ENCODE measurements around the gene EPB41L4B.
A peak's percentile ranks its signal among the peaks of the same experiment; 100 is the strongest.
"Not testable (repeated sequence)": the region's sequence is repeated elsewhere in the genome, so short reads cannot be mapped to it uniquely, and the experiment has no call there.

Gene EPB41L4B

DNA sequence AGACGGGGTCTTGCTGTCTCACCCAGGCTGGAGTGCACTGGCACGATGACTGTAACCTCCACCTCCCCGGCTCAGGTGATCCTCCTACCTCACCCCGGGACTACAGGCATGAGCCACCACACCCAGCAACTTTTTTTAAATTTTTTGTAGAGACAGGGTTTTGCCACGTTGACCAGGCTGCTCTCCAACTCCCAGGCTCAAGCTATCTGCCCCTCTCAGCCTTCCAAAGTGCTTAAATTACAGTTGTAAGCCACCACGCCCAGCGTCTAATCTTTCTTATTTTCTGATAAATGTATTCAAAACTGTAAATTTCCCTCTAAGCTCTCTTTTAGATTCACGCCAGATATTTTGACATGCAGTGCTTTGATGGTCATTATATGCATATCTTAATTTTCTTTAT is 164.2 kb downstream of the EPB41L4B start:
- DNase-seq: no peak

DNA sequence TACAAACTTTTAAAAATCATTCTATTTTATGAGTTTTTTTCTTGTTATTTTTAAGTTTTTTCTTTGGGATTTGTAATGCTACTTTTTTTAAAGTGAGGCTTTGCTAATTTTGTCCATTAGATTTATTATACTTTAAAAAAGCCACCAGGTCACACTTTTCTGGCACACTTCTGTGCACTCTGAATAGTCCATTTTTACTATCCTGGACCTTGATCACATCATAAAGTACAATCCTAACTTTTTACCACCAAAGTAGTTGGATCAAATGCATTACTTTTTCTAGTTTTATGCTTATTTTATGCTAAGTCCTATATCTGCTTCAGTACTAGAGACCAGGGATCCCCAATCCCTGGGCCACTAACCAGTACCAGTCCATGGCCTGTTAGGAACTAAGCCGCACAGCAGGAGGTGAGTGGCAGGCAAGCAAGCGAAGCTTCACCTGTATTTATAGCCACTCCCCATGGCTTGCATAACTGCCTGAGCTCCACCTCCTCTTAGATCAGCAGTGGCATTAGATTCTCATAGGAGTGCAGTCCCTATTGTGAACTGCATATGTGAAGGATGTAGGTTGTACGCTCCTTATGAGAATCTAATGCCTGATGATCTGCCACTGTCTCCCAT is 169.8 kb downstream of the EPB41L4B start:
- no peak for DNase-seq

GRCh38 chr9:109149722-109150121 is 171.1 kb downstream of the EPB41L4B start:
- DNase-seq: no peak

- DNase-seq: no peak
These were observed 171.8 kb downstream of the EPB41L4B start for GRCh38 chr9:109149089-109149488.

GRCh38 chr9:109145051-109145450 is 175.8 kb downstream of the EPB41L4B start:
- no peak for DNase-seq

DNA sequence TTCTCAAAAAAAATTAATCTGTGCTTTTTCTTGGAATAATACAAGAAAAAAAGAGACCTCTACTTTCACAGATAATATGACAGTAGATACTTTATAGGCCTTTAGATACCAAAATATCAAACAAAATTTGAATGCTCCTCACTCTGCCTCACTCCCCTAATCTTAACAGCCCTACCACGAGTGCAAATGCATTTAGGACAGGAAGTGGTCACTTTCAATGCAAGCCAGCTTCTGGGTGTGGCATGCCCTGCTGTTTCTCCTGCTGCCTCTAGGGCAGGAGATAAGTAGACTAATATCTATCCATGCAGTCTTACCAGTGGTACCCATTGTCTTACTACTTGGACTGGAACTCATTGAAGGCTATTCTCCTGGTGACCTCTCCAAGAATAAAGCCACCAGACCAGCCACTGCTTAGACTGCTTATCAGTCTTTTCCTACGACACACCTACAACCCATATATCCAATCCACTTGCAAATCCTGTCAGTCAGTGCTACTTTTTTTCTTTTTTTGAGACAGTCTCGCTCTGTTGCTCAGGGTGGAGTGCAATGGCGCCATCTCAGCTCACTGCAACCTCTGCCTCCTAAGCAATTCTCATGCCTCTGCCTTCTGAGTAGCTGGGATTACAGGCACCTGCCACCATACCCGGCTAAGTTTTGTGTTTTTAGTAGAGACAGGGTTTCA is 176.8 kb downstream of the EPB41L4B start:
- DNase-seq: peak; percentile 4

DNA sequence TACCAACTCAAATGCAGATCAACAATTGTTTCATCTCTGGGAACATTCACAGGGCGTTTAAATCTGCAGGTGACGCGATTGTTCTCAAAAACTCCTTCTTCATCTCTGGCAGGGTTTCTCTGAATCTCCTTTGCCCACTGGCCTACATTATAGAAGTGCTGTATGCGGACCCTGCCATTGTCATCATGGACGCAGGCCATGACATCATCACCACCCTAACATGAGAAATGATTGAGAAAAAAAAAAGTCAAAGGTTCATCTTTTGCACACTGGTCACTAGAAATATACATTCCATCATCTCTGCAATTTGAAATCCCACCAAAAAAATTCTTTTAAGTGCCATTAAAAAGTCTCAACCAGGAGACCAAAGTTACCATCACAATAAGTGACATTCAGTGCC is 179.5 kb downstream of the EPB41L4B start:
- DNase-seq: no peak

DNA sequence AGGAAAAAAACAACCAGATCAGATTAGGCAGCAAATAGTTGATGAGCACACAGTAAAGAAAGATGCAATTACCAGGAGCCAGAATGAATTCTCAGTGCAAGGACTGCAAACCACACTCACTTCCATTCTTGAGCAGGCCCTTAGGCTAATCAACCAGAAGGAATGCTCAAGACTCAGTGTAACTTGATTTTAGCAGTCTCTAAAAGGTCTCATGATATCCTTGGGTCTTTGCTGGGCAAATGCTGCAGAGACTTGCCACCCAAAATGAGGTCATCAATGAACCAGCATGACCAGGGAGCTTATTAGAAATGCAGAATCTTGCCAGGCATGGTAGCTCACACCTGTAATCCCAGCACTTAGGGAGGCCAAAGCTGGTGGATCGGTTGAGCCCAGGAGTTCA is 181.0 kb downstream of the EPB41L4B start:
- no peak for DNase-seq

GRCh38 chr9:109138421-109138820 is 182.4 kb downstream of the EPB41L4B start:
- no peak for DNase-seq

DNA sequence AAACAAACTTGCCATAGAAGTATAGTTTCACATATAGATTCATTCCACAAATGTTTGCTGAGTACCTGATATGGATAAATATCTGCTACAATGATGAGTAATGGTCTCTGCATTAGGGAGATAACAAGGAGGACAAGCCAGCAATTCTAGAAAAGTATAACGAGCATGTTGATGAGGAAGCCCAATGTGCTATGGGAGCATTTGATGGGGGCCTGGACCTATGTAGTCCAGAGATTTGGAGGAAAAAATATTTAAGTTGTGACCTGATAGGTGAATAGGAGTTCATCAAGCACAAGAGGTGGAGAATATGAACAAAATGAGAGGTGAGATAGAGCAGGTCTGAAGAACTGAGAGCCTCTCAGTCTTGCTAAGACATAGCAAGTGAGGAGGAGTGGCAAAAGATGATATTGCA is 186.7 kb downstream of the EPB41L4B start:
- no peak for DNase-seq

- no peak for DNase-seq
These were observed 187.3 kb downstream of the EPB41L4B start for GRCh38 chr9:109133533-109133932.

GRCh38 chr9:109132567-109133021 is 188.3 kb downstream of the EPB41L4B start:
- DNase-seq: no peak

- DNase-seq: no peak
These were observed 191.2 kb downstream of the EPB41L4B start for GRCh38 chr9:109129470-109130197.

DNA sequence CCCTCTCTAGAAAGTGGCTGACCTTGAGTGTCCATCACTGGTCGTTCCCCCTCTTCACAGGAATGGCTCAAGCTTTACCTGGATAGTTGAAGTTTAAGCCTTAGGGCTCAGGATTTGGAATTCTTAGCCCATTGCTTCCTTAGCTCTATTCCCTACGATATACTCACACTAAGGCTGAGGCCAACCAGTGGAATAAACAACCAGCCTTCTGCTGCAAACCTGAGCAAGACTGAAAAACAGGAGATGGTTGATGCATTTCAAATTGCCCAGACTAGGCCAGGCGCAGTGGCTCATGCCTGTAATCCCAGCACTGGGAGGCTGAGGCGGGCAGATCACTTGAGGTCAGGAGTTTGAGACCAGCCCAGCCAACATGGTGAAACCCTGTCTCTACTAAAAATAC is 194.2 kb downstream of the EPB41L4B start:
- not testable (repeated sequence) for DNase-seq

DNA sequence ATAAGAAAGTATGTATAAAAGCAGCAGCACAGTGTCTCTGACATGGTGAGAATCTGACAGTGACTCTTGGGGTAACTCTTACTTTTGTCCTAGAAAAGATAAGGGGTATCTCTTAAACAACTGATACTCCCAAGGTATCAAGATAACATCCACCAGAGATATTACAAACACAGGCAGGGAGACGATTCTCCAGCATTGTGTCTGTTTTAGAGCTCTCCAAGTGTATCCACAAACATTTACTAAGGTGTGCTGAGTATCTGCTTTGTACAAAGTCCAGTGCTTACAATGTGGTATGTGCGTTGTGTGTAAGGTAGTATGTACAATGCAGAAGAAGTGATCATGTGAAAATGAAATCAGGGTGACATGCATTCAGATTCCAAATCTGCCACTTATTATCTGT is 196.7 kb downstream of the EPB41L4B start:
- DNase-seq: no peak

DNA sequence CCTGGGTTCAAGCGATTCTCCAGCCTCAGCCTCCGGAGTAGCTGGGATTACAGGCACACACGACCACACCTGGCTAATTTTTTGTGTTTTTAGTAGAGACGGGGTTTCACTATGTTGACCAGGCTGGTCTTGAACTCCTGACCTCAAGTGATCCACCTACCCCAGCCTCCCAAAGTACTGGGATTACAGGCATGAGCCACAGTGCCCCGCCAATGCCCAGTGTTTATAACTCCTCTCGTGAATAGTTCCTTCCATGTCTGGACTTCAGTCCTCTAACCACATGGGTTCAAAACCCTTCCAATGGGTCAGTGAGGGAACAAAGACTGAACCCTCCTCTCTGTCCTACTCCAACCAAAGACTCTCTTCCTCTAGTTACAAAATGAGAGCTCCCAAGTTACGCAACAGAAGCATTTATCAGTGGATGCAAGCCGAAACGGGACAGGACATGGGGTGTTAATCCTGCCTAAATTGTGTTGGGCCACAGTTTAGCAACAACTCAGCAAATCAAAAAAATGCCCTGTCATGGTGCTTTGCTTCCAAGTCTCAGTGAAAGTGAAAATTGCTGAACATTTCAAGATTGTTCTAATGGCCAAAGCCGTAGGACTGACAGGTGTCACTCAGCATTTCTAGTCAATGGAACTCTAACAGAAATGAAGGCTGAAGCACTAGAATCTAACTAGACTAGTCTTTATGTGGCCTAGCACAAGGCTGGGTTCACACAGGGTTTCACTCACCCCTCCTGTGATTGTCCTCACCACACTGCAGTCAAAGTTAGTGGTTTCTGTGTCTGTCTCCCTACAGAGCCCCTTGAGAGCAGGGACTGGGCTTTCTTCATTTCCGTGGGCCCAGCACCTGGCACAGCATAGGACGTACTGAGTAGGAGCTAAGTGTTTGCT is 197.9 kb downstream of the EPB41L4B start:
- DNase-seq: no peak
